Aorta (tissue), 5 donors: ENCODE results near the gene PPP1R3A. TPM values are rescaled to one million over a fixed set of nuclear protein-coding genes. Genes with fewer than 3 reads are reported as not detected.

ENCODE experiments used
- ATAC-seq: fragments of 200-7000 bp; cut with Tn5 transposase; one replicate; pipeline ENCODE4 v1.9.1; 2022; ENCODE audit warnings: moderate library complexity; ENCODE audit not compliant: low FRiP score
- DNase-seq, 2 donors: peaks; one replicate each; pipeline ENCODE4 v3.0.0-alpha.2; 2020
- H3K27ac ChIP-seq, 2 donors: one replicate each; pipeline ENCODE4 v1.5.1; 2013; ENCODE audit warnings: low read length in 2 of 2, mild to moderate bottlenecking in 2 of 2, moderate library complexity in 2 of 2, control low read depth in 1 of 2, inconsistent platforms in 1 of 2, low read depth in 1 of 2
- H3K27me3 ChIP-seq, 2 donors: one replicate each; pipeline ENCODE4 v1.6.1; 2013; ENCODE audit warnings: control low read depth in 1 of 2, low read length in 1 of 2, mild to moderate bottlenecking in 1 of 2, moderate library complexity in 1 of 2; ENCODE audit not compliant: insufficient read depth in 2 of 2, control insufficient read depth in 1 of 2
- H3K36me3 ChIP-seq, 2 donors: one replicate each; pipeline ENCODE4 v1.6.1; 2013; ENCODE audit warnings: control low read depth in 1 of 2, low read length in 1 of 2, mild to moderate bottlenecking in 1 of 2; ENCODE audit not compliant: insufficient read depth in 2 of 2, control insufficient read depth in 1 of 2
- H3K4me1 ChIP-seq, 2 donors: one replicate each; pipeline ENCODE4 v1.6.1; 2013; ENCODE audit warnings: low read length in 2 of 2, control low read depth in 1 of 2, mild to moderate bottlenecking in 1 of 2, moderate library complexity in 1 of 2; ENCODE audit not compliant: insufficient read depth in 2 of 2, control insufficient read depth in 1 of 2
- H3K4me3 ChIP-seq, 2 donors: one replicate each; pipeline ENCODE4 v1.5.1; 2013; ENCODE audit warnings: low read length in 2 of 2, control low read depth in 1 of 2, mild to moderate bottlenecking in 1 of 2
- H3K9me3 ChIP-seq: one replicate; pipeline ENCODE4 v1.6.1; 2013; ENCODE audit warnings: mild to moderate bottlenecking, low read length; ENCODE audit not compliant: control insufficient read depth
- WGBS, 2 donors: extraction: QIAGEN DNeasy Blood & Tissue Kit; methylation state at CpG; one replicate each; pipeline ENCODE4 v1.1.7; 2013; 5-methylcytosine and 5-hydroxymethylcytosine counted together
- intact Hi-C, 2 donors: fragments of 100-400 bp; cut with DNase I; formaldehyde crosslinking; loops; one replicate each; pipeline versions ENCODE4 v1.14.2 to v1.15.0; 2022
- polyA plus RNA-seq, 2 donors: library from polyadenylated mRNA; stranded (reverse); fragments of 200-250 nt; gene quantifications; one replicate each; pipeline ENCODE4 v1.2.3, GENCODE V29; 2013
- total RNA-seq, 2 donors: library from RNA; stranded (reverse); fragmentation: NEBNext Ultra II Directional; extraction: Animal tissue kit (Norgen Biotek cat#: 25700); gene quantifications; one replicate each; pipeline ENCODE4 v1.2.1, GENCODE V29; 2021
- donor health status: healthy with polysubstance abuse.
- donor health status: Bipolar disorder and iron deficiency.
- donor health status: DM: no; HTN: no; CAD: no.
- donor health status: DM: no; HTN: no; CAD: no.
- donor health status: DM: yes; HTN: yes; CAD: no.

The PPP1R3A gene
- total and polyA plus RNA-seq, 4 donors, result 2.5 TPM; not detected in 3

DNA sequence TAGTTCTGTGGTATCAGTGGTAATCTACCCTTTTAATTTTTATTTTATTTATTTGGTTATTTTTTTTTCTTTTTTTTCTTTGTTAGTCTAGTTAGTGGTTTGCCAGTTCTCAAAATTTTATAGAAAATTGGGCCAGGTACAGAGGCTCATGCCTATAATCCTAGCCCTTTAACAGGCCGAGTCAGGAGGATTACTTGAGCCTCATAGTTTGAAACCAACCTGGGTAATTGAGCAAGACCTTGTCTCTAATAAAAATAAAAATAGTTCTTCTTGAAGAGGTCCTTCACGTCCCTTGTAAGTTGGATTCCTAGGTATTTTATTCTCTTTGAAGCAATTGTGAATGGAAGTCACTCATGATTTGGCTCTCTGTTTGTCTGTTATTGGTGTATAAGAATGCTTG, 51.5 kb downstream of the PPP1R3A start:
- intact Hi-C loops, result no loop called here
- Histone ChIP-seq H3K9me3 (no peaks in the 10 kb centered on the region), H3K4me1 (no peaks in the 10 kb centered on the region), H3K27me3 (no peaks in the 10 kb centered on the region), H3K36me3 (no peaks in the 10 kb centered on the region), H3K27ac (no peak overlapping the region), H3K4me3 (no peak overlapping the region)
- DNase-seq, result no peak
- no peak for ATAC-seq
- 92 to 95% methylated on average over 2 of the region's 2 CpGs for WGBS, 2 donors

GRCh38 chr7:113856010-113856409, 62.8 kb downstream of the PPP1R3A start:
- intact Hi-C loops, result no loop called here
- Histone ChIP-seq H3K27ac (no peak overlapping the region), H3K36me3 (no peaks in the 10 kb centered on the region), H3K9me3 (peaks cover 3% of the 10 kb centered on the region), H3K4me1 (no peaks in the 10 kb centered on the region), H3K4me3 (no peak overlapping the region), H3K27me3 (no peaks in the 10 kb centered on the region)
- 91 to 97% methylated on average over 2 of the region's 2 CpGs for WGBS, 2 donors
- no peak for DNase-seq
- no peak for ATAC-seq

GRCh38 chr7:113840954-113841353, 77.9 kb downstream of the PPP1R3A start:
- Histone ChIP-seq H3K36me3 (no peaks in the 10 kb centered on the region), H3K27ac (no peak overlapping the region), H3K27me3 (no peaks in the 10 kb centered on the region), H3K4me1 (no peaks in the 10 kb centered on the region), H3K4me3 (no peak overlapping the region), H3K9me3 (no peaks in the 10 kb centered on the region)
- WGBS, 2 donors, result 11 to 21% methylated on average over 3 of the region's 3 CpGs
- intact Hi-C loops, result no loop called here
- DNase-seq (no peak), ATAC-seq (no peak)

DNA sequence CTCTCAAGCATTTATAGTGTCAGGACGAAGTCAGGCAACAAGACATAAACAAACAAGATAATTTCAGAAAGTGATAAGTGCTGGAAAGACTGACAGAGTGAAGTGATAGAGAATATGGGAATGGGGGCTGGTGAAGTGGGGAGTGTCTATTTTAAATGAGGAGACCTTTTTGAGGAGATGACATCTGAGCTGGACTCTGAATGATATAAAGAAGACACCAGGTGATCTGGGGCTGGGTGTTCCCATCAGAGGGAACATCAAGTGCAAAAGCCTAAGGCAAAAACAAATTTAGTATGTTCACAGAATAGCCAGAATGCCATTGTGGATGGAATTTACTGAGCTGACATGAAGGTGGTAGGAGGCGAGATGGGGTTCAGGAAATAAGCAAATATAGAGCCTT, 83.4 kb downstream of the PPP1R3A start:
- H3K36me3 ChIP-seq, result no peaks in the 10 kb centered on the region
- no peaks in the 10 kb centered on the region for H3K27me3 ChIP-seq
- ATAC-seq (no peak), DNase-seq (no peak)
- intact Hi-C loops, result no loop called here
- H3K4me1 ChIP-seq, result no peaks in the 10 kb centered on the region
- WGBS, 2 donors, result 88 to 92% methylated on average over 2 of the region's 2 CpGs
- H3K27ac ChIP-seq, result no peak overlapping the region
- no peak overlapping the region for H3K4me3 ChIP-seq
- H3K9me3 ChIP-seq, result no peaks in the 10 kb centered on the region

DNA sequence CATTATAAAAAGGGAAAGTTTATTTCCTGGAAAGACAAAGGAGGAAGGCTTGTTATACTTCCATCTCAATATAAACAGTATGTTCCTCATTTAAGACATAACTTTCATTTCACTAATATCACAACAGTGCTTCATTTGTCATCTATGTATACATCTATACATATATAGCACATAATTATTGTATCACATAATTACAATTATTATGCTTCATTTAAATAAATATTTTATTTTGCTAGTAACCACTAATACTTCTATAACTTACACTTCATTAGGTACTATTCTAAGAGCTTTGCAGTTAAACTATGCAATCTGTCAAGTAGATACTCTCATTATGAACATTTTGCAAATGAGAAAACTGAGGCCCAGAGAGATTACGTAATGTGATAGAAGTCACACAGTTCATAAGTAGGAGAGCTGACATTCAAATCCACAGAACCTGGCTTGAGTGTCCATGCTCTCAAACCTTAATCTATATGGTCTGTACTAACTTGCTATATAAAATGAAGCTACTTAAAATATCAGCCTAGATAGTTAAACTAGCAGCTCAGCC, 86.5 kb downstream of the PPP1R3A start:
- ATAC-seq (no peak), DNase-seq (no peak)
- Histone ChIP-seq H3K27me3 (no peaks in the 10 kb centered on the region), H3K36me3 (no peaks in the 10 kb centered on the region), H3K9me3 (no peaks in the 10 kb centered on the region), H3K4me3 (no peak overlapping the region), H3K4me1 (no peaks in the 10 kb centered on the region), H3K27ac (no peak overlapping the region)
- WGBS, 2 donors, result 97 to 100% methylated on average over 1 of the region's 1 CpG
- intact Hi-C loops, result no loop called here

- Histone ChIP-seq H3K36me3 (no peaks in the 10 kb centered on the region), H3K27me3 (no peaks in the 10 kb centered on the region), H3K4me3 (no peak overlapping the region), H3K9me3 (no peaks in the 10 kb centered on the region), H3K27ac (no peak overlapping the region), H3K4me1 (no peaks in the 10 kb centered on the region)
- ATAC-seq, result no peak
- intact Hi-C loops, result no loop called here
- WGBS, 2 donors, result 0 to 3% methylated on average over 1 of the region's 1 CpG
- DNase-seq, result no peak
Measured at GRCh38 chr7:113831556-113831955, 87.3 kb downstream of the PPP1R3A start.

DNA sequence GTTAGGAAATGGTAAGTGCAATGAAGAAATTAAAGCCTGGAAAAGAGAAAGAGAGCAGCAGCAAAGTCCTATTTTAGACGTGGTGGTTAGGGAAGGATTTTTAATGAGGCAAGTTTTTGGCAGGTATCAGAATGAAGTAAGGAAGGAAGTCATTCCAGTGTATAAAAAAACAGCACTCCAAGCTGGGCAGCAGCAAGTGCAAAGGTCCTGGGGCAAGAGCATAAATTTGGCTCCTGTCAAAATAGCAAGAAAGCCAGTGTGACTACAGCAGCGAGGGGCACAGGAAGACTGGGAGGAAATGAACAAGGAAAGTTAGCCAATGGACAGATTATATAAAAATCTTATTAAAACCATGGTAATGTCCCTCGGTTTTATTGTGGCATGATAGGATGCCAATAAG, 90.2 kb downstream of the PPP1R3A start:
- no peaks in the 10 kb centered on the region for H3K4me1 ChIP-seq
- H3K27ac ChIP-seq, result no peak overlapping the region
- intact Hi-C loops, result no loop called here
- no peak for DNase-seq
- H3K4me3 ChIP-seq, result no peak overlapping the region
- no peaks in the 10 kb centered on the region for H3K27me3 ChIP-seq
- WGBS, 2 donors, result 50% methylated on average over 3 of the region's 3 CpGs
- no peaks in the 10 kb centered on the region for H3K36me3 ChIP-seq
- H3K9me3 ChIP-seq, result no peaks in the 10 kb centered on the region
- no peak for ATAC-seq
